WTC11 (cell line): ENCODE data around the gene KLHL30. TPM values are rescaled to one million over a fixed set of nuclear protein-coding genes. Genes with fewer than 3 reads are reported as not detected.

Source experiments
- ATAC-seq: fragments of 200-7000 bp; cut with Tn5 transposase; 2 replicates; pipeline ENCODE4 v1.10.0; 2021; ENCODE audit warnings: mild to moderate bottlenecking, moderate library complexity
- CTCF ChIA-PET: fragments of 300-600 bp; sonication (Branson Sonifier 250); formaldehyde crosslinking; loops from one replicate; lab custom pipeline; 2021; ENCODE audit warnings: antibody characterized with exemption; lab: Charles Lee
- POLR2A ChIA-PET: fragments of 350-600 bp; sonication (Branson Sonifier 250); formaldehyde crosslinking; loops from one replicate; lab custom pipeline; 2021; ENCODE audit warnings: antibody characterized with exemption; lab: Charles Lee
- DNase-seq: peaks from one replicate; pipeline ENCODE4 v3.0.0; 2021; ENCODE audit warnings: low spot score
- H3K27ac Mint-ChIP-seq: 2 replicates; pipeline ENCODE4 v1.8.0; 2021; ENCODE audit warnings: mixed read lengths
- H3K27me3 Mint-ChIP-seq: 2 replicates; pipeline ENCODE4 v1.8.0; 2021; ENCODE audit warnings: low read depth, mild to moderate bottlenecking, moderate library complexity, mixed read lengths
- H3K36me3 Mint-ChIP-seq: 2 replicates; pipeline ENCODE4 v1.8.0; 2021; ENCODE audit warnings: mixed read lengths
- H3K4me1 Mint-ChIP-seq: 2 replicates; pipeline ENCODE4 v1.8.0; 2022; ENCODE audit warnings: mixed read lengths
- H3K4me3 Mint-ChIP-seq: 2 replicates; pipeline ENCODE4 v1.8.0; 2021; ENCODE audit warnings: mild to moderate bottlenecking, moderate library complexity, mixed read lengths
- H3K9me3 Mint-ChIP-seq: 2 replicates; pipeline ENCODE4 v1.8.0; 2021; ENCODE audit warnings: mixed read lengths
- AR ChIP-seq: fragments of 250-450 bp; sonication (Bioruptor Pico); IDR thresholded peaks from 2 replicates; pipeline ENCODE4 v1.9.0; 2021; ENCODE audit warnings: mild to moderate bottlenecking
- CBFB ChIP-seq: sonication (generic); formaldehyde crosslinking; IDR thresholded peaks from 2 replicates; pipeline ENCODE4 v1.8.1; 2022; ENCODE audit warnings: mild to moderate bottlenecking, low read depth, missing genetic modification reagents
- E2F4 ChIP-seq: sonication (generic); formaldehyde crosslinking; IDR thresholded peaks from 2 replicates; pipeline ENCODE4 v1.8.1; 2022; ENCODE audit warnings: low read depth, mild to moderate bottlenecking, moderate library complexity, missing genetic modification reagents, borderline replicate concordance
- ELF4 ChIP-seq: sonication (generic); formaldehyde crosslinking; IDR thresholded peaks from 2 replicates; pipeline ENCODE4 v1.8.1; 2022; ENCODE audit warnings: low read depth, mild to moderate bottlenecking, moderate library complexity, missing genetic modification reagents
- ESRRA ChIP-seq: sonication (generic); formaldehyde crosslinking; IDR thresholded peaks from 2 replicates; pipeline ENCODE4 v1.8.1; 2022; ENCODE audit warnings: mild to moderate bottlenecking, missing genetic modification reagents, borderline replicate concordance
- FOXJ3 ChIP-seq: sonication (generic); formaldehyde crosslinking; IDR thresholded peaks from 2 replicates; pipeline ENCODE4 v1.9.0; 2021; ENCODE audit warnings: missing genetic modification reagents, mild to moderate bottlenecking, borderline replicate concordance
- FOXP4 ChIP-seq: sonication (generic); formaldehyde crosslinking; IDR thresholded peaks from 2 replicates; pipeline ENCODE4 v1.8.0; 2022; ENCODE audit warnings: mild to moderate bottlenecking, missing genetic modification reagents
- GRHL2 ChIP-seq: fragments of 250-450 bp; sonication (Bioruptor Pico); IDR thresholded peaks from 2 replicates; pipeline ENCODE4 v1.8.0; 2022; ENCODE audit warnings: mild to moderate bottlenecking, moderate library complexity; ENCODE audit not compliant: insufficient replicate concordance, severe bottlenecking
- IRF1 ChIP-seq: sonication (generic); formaldehyde crosslinking; IDR thresholded peaks from 2 replicates; pipeline ENCODE4 v1.8.0; 2023; ENCODE audit warnings: missing genetic modification reagents
- IRF2 ChIP-seq: sonication (generic); formaldehyde crosslinking; IDR thresholded peaks from 2 replicates; pipeline ENCODE4 v1.8.0; 2022; ENCODE audit warnings: low read depth, missing genetic modification reagents, borderline replicate concordance
- MAX ChIP-seq: sonication (generic); formaldehyde crosslinking; IDR thresholded peaks from 2 replicates; pipeline ENCODE4 v1.8.0; 2022; ENCODE audit warnings: mild to moderate bottlenecking, missing genetic modification reagents
- NFYB ChIP-seq: sonication (generic); formaldehyde crosslinking; conservative IDR thresholded peaks from 2 replicates; pipeline ENCODE4 v1.8.0; 2022; ENCODE audit warnings: low read depth, missing genetic modification reagents
- TP53 ChIP-seq: sonication (generic); formaldehyde crosslinking; IDR thresholded peaks from 2 replicates; pipeline ENCODE4 v1.8.1; 2023; ENCODE audit warnings: mild to moderate bottlenecking, missing genetic modification reagents
- ZBTB43 ChIP-seq: sonication (generic); formaldehyde crosslinking; IDR thresholded peaks from 2 replicates; pipeline ENCODE4 v1.8.1; 2023; ENCODE audit warnings: mild to moderate bottlenecking, missing genetic modification reagents
- ZNF532 ChIP-seq: fragments of 250-450 bp; sonication (Bioruptor Pico); IDR thresholded peaks from 2 replicates; pipeline ENCODE4 v1.9.0; 2021; ENCODE audit warnings: mild to moderate bottlenecking, borderline replicate concordance
- total RNA-seq: library from RNA; stranded (reverse); gene quantifications from 3 replicates; pipeline ENCODE4 v1.2.3, GENCODE V29; 2021

Gene KLHL30
- total RNA-seq, 1 experiment from 2014 or later: not detected

GRCh38 chr2:238145046-238145445 lies 6.6 kb downstream of the KLHL30 start:
- Mint-ChIP-seq H3K9me3 (no peaks in the 10 kb centered on the region), H3K4me3 (no peak overlapping the region), H3K27me3 (no peaks in the 10 kb centered on the region), H3K4me1 (no peaks in the 10 kb centered on the region), H3K27ac (no peak overlapping the region), H3K36me3 (no peaks in the 10 kb centered on the region)
- ATAC-seq (no peak), DNase-seq (no peak)
- TF ChIP-seq FOXJ3 (CRISPR knock-in tag) (no peak), E2F4 (no peak), IRF2 (no peak), GRHL2 (CRISPR knock-in tag) (no peak)
- ChIA-PET CTCF (interaction anchor here (1.2 kb wide), 1 partner anchor 15 kb away, joined by 3 read pairs; no protein-coding TSS in a partner anchor), POLR2A (no interaction called here)

- CTCF ChIA-PET: interaction anchor here (1.2 kb wide), 1 partner anchor 14 kb away, joined by 3 read pairs; no protein-coding TSS in a partner anchor
- POLR2A ChIA-PET: no interaction called here
- ATAC-seq (no peak), DNase-seq (no peak)
- Mint-ChIP-seq H3K4me3 (no peak overlapping the region), H3K27me3 (no peaks in the 10 kb centered on the region), H3K36me3 (no peaks in the 10 kb centered on the region), H3K27ac (no peak overlapping the region), H3K9me3 (no peaks in the 10 kb centered on the region), H3K4me1 (no peaks in the 10 kb centered on the region)
- TF ChIP-seq CBFB (CRISPR knock-in tag) (no peak), FOXP4 (no peak), FOXJ3 (CRISPR knock-in tag) (no peak), ELF4 (CRISPR knock-in tag) (no peak), ZNF532 (no peak), ZBTB43 (CRISPR knock-in tag) (no peak), MAX (CRISPR knock-in tag) (no peak)
Measured at GRCh38 chr2:238145851-238146250, 7.4 kb downstream of the KLHL30 start.

GRCh38 chr2:238146884-238147544 lies 8.5 kb downstream of the KLHL30 start:
- Mint-ChIP-seq H3K27ac (no peak overlapping the region), H3K4me1 (0 out of 2 replicates have a peak, but pooled peaks cover 4% of the 10 kb centered on the region), H3K27me3 (no peaks in the 10 kb centered on the region), H3K4me3 (no peak overlapping the region), H3K9me3 (no peaks in the 10 kb centered on the region), H3K36me3 (no peaks in the 10 kb centered on the region)
- ChIA-PET CTCF (interaction anchor here (0.6 to 1.8 kb wide), 4 partner anchors 8 to 1985 kb away, joined by 3 to 10 read pairs (median 4); partner anchors contain the start of gene KLHL30), POLR2A (no interaction called here)
- no peak for ATAC-seq
- DNase-seq: no peak
- TF ChIP-seq TP53 (CRISPR knock-in tag) (no peak), IRF1 (CRISPR knock-in tag) (no peak), IRF2 (no peak), AR (CRISPR knock-in tag) (no peak), ESRRA (no peak), NFYB (CRISPR knock-in tag) (no peak), GRHL2 (CRISPR knock-in tag) (no peak)
